HG02938 (cell line): ENCODE measurements around the gene KATNB1.
"Not testable (repeated sequence)": the region's sequence is repeated elsewhere in the genome, so short reads cannot be mapped to it uniquely, and the experiment has no call there.

Experiments used
- ATAC-seq: cut with Tn5 transposase; IDR thresholded peaks from one replicate; pipeline ENCODE4 v1.9.1; 2021; ENCODE audit warnings: mild to moderate bottlenecking, moderate library complexity; ENCODE audit not compliant: unreplicated experiment

KATNB1 gene

DNA sequence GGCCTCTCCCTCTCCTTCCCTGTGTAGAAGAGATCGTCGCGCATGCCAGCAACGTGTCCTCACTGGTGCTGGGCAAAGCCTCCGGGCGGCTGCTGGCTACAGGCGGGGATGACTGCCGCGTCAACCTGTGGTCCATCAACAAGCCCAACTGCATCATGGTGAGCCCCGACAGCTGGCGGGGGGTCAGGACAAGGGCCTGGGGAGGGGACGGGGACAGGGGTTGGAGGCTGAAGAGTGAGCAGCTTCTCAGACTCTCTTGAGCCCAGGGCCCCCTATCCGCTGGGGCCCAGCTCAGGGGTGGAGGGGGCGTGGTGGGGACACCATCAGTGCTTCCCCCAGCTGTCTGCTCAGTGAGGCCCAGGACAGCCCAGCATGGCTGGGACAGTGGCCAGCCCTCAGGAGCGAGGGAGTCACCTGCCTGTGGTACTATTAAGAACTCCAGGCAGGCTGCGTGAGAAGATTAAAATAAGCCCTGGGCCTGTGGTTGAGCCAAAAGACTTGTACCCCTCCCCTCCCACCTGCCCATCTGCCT lies 6.2 kb downstream of the KATNB1 start:
- ATAC-seq = no peak

DNA sequence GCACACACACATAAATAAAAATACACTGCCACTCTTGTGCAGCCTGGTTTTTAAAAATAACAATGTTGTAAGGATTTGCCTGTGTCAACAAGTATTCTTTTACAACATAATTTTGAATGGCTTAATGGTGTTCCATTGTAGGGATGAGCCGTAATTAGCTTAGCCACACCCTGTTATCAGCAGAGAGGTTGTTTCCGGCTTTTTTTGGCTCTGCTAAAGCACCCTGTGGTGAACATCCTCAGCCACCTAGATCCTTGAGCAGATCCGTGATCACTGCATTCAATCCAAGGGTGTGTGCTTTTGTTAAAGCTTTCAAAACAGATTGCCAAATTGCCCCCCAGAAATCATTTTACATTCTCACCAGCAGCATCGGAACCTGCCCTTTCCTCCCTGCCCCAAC lies 7.0 kb downstream of the KATNB1 start:
- no peak for ATAC-seq

DNA sequence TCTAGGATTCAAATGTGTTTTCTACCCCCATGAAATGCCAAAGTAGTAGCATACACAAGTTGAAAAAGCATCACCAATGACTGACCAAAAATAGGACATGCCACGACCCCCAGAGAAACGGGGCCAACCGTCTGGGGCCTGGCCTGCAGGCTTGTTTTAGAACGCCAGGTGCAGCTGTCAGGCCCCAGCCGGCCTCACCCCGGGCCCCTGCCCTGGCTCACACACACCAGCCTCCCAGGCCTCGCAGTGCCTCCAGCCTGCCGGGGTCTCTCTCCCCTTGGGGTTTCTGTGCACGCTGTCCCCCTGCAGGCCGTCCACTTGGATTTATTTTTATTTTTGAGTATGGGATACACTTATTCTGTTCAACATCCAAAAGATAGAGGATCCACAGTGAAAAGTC lies 7.9 kb downstream of the KATNB1 start:
- no peak for ATAC-seq

DNA sequence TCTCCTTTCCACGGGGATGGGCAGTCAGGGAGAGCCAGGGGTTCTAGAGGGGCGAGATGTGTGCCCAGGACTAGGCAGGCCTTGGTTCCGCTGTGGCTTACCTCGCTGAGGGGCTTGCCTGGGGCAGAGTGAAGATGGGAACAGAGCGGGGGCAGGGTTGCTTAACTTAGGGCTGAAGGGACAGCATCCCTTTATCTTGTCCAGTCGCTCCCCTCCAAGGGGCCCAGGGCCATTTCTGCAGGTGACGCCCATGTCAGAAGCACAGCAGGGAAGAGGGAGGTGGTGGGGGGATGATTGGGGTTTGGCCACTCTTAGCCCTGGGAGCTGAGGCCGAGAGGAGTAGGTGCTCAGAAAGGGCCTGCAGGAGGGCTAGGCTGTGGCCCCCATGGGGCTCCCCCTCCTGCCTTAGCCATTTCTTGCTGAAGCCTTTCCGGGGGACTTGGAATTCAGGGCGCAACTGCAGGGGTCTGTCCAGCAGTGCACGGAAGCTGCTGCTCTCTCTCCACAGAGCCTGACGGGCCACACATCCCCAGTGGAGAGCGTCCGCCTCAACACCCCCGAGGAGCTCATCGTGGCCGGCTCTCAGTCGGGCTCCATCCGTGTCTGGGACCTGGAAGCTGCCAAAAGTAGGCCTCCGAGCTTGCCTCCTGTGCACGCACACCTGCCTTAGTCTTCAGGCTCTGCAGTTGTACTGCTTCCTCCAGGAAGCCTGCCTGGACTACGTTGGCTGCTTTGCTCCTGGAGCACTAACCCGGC lies 8.5 kb downstream of the KATNB1 start:
- no peak for ATAC-seq

DNA sequence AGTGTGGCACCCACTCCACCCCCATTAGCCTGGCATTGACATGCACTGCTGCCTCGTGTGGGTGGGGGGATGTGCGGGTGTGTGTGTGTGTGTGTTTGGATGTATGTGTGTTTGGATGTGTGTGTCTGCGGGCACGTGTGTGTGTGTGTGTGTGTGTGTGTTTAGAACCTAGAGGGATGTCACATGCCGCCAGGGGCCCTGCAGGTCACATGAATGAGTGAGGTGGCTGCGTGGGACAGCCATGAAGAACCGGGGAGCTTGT lies 9.0 kb downstream of the KATNB1 start:
- ATAC-seq = no peak

DNA sequence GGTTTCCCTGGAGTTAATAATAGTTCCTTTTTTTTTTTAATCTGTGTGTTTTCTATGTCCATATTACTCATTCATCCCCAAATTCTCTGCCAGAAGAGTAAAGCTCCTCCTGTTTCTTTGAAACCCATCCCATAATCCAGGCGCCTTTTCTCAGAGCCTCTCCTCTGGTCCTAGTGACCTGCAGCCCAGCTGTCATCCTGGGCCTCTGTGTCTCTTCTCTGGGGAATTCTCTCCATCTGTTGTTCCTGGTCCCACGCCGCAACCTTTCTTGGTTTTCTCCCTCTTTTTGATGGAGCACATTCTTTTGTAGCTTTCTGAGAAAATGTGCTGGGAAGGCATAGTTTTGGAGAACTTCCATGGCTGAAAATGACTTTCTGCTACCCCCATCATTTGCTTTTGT lies 10.2 kb downstream of the KATNB1 start:
- ATAC-seq = no peak

DNA sequence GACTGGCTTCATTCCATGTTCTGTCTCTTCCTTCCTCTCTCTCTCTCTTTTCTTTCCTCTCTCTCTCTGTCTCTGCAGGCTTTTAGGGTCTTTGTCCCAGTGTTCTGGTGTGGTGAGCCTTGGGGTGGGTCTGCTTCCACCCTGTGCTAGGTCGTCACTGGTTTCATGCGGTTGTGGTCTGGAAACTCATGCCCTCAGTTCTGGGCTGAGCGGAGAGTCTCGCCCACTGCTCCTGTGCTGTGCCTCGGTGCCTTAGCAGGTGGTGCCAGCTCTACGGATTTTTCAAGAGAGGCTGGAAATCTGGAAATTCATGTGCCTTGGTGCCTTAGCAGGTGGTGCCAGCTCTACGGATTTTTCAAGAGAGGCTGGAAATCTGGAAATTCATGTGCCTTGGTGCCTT lies 10.7 kb downstream of the KATNB1 start:
- not testable (repeated sequence) for ATAC-seq

DNA sequence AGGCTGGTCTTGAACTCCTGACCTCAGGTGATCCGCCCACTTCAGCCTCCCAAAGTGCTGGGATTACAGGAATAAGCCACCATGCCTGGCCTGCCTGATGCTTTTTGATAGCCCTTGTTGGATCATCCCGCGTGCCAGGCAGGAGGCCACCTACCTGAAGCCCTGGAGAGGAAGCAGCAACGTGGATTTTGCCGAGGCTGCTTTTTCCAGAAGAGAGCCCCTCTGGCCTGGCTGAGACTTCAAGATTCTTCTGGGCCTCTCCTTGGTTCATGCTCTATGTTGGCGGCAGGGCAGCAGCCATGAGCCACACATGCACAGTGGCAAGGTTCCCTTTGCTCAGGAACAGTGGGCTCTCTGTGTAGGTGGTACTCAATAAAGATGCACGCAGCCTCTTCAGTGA lies 11.5 kb downstream of the KATNB1 start:
- no peak for ATAC-seq

DNA sequence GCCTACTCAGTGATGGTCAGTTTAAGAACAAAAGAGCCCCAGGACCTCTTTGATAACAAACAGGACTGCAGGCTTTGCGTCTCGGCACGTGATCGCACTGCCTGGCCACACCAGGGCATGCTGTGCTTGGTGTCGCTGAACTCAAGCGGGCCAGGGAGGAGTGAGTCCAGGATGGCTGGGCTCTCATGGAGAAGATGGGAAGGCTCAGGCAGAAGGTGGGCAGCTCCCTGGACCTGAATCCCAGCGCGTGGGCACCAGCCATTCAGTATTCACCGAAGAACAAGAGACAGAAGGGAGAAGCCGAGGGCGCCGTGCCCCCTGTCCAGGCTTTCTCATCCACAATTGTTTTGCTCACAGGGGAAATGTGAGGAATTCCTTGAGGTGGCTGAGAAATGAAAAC lies 11.9 kb downstream of the KATNB1 start:
- no peak for ATAC-seq

DNA sequence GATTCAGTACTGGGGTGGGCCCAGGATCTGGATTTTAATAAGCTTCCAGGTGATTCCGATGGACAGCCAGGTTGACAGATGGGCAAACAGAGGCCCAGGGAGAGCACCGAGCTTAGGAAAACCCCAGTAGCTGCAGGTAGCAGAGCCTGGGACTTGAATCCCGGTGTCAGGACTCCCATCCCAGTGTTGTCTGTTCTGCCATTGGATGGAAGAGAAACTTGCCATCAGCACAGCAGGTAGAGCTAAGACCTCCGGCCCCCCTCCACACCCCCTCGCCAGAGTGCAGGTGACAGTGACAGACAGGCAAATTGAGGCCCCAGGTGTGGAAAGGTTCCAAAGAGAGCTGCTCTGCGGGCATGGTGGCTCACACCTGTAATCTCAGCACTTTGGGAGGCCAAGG lies 12.4 kb downstream of the KATNB1 start:
- ATAC-seq = no peak

DNA sequence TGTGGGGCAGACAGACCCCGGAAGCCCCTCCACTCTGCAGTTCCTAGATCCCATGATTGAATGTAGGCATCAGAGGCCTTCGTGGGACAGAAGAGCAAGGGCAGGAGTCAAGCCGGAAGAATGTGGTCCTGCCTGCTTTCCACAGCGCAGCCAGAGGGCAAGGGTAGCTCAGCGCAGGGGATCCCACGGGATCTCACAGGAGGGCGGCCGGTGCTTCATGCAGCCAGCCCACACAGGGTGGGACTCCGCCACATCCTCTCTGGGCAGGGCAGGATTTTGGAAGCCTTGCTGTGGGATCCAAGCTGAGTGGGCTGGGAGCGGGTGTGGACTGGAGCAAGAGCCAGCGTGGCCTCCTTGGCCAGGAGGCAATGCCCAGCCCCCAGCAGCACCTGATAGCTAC lies 13.0 kb downstream of the KATNB1 start:
- ATAC-seq = no peak

DNA sequence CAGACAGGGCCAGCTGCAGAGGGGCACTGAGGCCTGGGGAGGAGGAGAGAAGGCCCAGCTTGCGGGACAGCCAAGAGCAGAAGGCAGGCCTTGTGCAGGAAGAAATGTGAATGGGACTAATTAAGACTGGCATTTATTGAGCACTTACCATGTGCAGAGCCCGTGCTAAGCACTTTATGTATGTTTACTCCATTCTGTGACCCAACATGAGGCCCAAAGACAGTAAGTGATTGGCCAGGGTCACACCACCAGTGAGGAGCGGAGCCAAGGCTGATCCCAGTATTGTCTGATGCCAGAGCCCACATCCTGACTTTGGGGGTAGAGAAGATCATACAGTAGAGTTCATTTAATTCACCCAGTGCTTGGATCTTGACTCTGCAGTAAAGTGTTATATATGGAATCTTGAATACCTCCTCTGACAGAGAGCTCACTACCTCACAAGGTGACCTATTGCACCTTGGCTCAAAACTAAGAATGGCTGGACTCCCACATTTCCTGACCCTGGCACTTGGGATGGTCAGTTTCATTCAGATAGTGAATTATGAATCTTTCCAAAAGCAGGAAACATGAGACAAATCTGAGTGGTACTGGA lies 13.6 kb downstream of the KATNB1 start:
- no peak for ATAC-seq

DNA sequence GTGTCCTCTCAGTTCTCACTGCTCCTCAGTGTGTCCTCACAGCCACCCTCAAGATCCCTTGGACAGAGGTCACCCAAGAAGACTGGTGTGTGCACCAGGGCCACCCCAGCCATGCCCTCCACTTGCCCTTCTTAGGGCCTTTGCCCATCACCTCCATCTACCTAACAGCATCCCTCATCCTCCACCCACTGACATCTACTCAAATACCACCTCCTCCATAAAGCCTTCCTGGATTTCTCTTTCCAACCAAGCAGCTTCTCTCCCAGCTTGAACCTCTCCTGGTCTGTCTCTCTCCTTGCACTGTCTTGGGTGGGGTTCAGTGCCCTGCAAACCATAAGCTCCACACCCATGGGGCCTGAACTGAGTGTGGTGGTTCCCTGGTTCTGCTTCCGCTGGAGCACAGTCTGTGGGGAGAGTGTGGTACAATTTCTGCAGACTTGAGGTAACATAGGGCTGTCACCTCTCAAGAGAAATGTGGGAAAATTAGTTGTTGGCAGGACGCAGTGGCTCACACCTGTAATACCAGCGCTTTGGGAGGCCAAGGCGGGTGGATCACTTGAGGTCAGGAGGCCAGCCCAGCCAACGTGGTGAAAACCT lies 14.4 kb downstream of the KATNB1 start:
- no peak for ATAC-seq

DNA sequence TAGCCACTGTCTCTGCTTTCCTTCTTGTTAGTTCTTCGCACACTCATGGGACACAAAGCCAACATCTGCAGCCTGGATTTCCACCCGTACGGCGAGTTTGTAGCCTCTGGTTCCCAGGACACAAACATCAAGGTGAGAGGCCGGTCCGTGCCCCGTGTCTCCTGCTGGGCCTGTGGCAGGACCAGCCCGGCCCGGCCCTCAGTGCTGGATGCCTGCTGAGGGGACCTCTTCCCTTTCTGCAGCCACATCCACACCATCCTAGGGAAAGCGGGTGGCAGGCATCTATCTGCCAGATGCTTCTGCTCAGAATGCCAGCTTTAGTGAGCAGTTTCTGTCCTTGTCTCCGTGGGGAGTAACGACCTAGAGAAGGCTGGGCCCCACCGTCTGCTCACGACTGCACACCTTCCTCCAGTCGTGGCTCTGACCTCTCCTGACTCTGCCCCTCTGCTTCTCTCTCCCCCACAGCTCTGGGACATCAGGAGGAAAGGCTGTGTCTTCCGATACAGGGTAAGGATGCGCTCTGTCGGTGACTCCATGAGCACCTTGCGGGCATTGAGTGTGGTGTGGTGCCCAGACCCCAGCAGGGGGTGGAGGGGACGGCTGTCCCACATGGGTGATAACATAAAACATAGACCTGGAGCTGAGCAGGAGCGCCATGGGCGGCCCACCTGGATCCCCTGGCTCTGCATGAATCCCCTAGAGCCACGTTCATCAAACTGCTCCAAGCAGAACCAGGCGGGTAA lies 15.4 kb downstream of the KATNB1 start:
- ATAC-seq = no peak

DNA sequence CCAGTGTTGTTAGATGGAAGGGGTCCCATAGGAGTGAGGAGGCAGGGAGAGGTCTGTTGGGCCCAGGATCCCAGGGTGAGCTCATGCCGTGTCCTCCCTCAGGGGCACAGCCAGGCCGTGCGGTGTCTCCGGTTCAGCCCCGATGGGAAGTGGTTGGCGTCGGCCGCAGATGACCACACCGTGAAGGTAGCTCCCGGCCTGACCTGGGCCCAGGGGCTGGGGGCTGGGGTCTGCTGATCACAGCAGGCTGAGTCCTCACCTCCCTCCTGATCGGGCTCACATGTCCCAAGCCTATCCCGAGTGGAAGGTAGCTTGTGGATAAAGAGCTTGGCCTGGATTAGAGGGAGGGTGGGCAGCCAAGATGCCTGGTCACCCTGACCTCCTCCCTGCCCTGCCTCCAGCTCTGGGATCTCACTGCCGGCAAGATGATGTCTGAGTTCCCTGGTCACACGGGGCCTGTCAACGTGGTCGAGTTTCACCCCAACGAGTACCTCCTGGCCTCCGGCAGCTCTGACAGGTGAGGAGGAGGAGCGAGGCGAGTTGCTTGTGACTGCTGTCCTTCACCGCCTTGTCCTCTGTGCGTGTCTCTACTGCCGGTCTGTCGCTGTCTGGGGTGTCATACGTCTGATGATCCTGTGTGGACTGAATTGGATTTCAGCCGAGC lies 16.1 kb downstream of the KATNB1 start:
- ATAC-seq = no peak

DNA sequence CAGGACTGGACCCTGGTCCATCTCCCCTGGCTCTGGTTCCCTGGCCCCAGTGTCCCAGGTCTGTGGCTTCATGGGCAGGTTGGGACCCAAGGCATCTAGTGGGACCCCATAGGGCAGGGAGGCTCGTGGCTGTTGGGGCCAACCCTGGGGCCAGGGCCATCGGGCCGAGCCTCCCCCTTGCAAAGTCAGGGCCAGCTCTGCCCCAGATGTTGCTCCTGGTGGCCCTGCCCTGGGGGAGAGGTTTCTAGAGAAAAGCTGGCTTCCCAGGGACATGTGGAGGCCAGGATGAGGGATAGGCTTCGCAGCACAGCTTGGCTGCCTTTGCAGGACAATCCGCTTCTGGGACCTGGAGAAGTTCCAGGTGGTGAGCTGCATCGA lies 16.6 kb downstream of the KATNB1 start:
- ATAC-seq = no peak

DNA sequence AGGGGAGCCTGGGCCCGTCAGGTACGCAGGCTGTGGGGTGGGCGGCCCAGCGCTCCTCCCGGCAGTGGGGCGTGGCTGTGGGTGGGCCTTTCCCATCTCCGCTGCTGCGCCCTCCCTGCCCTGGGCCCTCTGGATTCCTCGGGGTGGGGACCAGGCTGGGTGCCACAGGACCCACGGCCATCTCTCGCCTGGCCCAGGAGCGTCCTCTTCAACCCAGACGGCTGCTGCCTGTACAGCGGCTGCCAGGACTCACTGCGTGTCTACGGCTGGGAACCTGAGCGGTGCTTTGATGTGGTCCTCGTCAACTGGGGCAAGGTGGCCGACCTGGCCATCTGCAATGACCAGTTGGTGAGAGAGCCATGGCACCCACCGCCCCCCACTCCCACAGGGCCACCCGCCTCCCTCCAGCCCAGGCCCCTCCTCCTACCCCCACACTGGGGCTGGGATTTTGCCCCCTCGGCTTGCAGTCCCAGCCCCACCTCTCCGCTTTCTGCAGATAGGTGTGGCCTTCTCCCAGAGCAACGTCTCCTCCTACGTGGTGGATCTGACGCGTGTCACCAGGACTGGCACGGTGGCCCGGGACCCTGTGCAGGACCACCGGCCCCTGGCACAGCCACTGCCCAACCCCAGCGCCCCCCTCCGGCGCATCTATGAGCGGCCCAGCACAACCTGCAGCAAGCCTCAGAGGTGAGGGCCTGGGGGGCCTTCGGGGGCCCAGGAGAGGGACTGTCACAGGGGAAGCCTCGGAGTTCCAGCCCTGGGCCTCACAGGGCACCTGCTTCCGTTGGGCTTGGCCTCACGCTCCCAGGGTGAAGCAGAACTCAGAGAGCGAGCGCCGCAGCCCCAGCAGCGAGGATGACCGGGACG lies 17.2 kb downstream of the KATNB1 start:
- no peak for ATAC-seq

DNA sequence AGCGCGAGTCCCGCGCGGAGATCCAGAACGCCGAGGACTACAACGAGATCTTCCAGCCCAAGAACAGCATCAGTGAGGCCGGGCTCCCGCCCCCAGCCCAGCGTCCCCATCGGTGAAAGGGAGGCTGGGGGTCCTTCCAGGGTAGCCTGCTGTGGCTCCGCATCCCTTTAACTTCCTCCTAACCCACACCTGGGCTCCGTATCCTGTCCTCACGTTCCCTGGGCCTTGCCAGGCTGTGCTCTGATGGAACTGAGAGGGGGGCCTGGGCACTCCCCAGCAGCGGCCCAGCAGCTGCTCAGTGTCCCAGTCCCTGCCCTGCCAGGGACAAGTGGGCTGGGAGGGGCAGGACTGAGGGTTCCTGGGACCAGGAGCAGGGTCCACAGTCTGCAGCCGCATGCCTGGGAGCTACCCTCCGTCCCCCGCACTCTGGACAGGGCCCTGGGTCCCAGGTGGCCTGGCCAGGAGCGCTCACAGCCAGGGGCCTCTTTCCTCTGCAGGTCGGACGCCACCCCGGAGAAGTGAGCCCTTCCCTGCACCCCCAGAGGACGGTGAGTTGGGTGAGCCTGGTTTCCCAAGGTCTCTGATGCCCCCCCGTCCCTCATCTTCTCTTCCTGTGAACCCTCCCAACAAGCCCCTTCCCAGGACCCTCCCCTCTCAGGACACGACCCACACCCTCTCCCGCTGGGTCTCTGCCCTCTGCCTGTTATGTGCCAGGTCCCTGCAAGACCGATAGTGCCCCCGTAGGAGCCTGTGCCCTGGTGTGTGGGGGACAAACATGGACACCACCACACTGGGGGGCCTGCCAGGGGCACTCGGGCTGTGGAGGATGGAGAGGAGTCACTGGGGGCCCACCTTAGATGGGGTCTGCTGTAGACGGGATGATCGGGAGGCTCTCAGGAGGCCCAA lies 18.1 kb downstream of the KATNB1 start:
- ATAC-seq = no peak

DNA sequence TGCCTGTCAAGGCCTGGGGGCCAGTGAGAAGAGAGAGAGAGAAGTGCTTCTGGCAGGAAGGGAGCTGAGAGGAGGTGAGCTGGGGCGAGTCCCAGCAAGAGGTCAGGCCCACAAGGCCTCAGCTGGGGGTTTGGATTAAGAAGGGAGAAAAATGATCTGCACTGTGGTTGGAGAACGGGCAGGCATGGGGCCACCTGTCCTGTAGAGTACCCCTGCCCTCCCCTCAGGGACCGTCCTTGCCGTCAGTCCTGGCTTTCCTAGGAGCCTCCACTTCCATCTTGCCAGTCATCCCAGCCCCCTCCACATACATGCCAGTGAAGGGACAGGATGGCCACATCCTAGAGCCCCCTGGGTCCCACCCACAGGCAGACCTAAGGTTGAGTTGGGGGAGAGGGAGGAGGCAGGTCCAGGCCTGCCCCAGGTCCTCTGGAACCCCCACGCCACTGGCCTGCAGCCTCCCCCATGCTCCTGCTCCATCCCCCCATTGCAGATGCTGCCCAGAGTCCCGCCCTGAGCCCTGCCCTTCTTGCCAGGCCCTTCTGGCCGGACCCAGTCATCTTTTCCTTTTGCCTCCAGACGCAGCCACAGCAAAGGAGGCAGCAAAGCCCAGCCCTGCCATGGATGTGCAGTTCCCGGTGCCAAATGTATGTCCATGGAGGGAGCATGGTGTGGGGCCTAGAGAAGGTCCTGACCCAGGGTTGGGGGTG lies 18.9 kb downstream of the KATNB1 start:
- ATAC-seq = no peak
